B cell (primary cell): ENCODE data around the gene MRPS27. TPM values are rescaled to one million over a fixed set of nuclear protein-coding genes. Genes with fewer than 3 reads are reported as not detected.
A peak's percentile ranks its signal among the peaks of the same experiment; 100 is the strongest.

Source experiments
- ATAC-seq: fragments of 200-7000 bp; cut with Tn5 transposase; one replicate; pipeline ENCODE4 v1.10.0; 2021; ENCODE audit warnings: low read depth, mild to moderate bottlenecking, moderate number of reproducible peaks, moderate library complexity
- CTCF ChIA-PET: fragments of 350-600 bp; sonication (Branson Sonifier 250); formaldehyde crosslinking; loops from one replicate; lab custom pipeline; 2021; ENCODE audit warnings: antibody characterized with exemption, inconsistent platforms; lab: Charles Lee
- POLR2A ChIA-PET: fragments of 350-600 bp; sonication (Branson Sonifier 250); formaldehyde crosslinking; loops from one replicate; lab custom pipeline; 2021; ENCODE audit warnings: antibody characterized with exemption; lab: Charles Lee
- DNase-seq: peaks from one replicate; pipeline ENCODE4 v3.0.0; 2013
- H2AFZ ChIP-seq: 2 replicates; pipeline ENCODE4 v1.6.1; 2012; ENCODE audit warnings: mild to moderate bottlenecking, low read depth, low read length; ENCODE audit not compliant: insufficient read depth, poor library complexity, severe bottlenecking
- H3K27ac ChIP-seq, 2 donors: 1 replicate in 1 of 2; 2 replicates in 1 of 2; pipeline ENCODE4 v1.5.1; 2012 to 2013; ENCODE audit warnings: low read length in 2 of 2, mild to moderate bottlenecking in 2 of 2, moderate library complexity in 1 of 2
- H3K27me3 ChIP-seq, 4 experiments: fragments of 200-600 bp in 1 of 4; sonication (generic) in 1 of 4; replicated peaks in 1 of 4; 1 replicate in 2 of 4; 2 replicates in 2 of 4; pipeline versions ENCODE4 v1.6.1 to v1.7.0; 2013 to 2016; ENCODE audit warnings: low read length in 3 of 4, mild to moderate bottlenecking in 2 of 4, mixed read lengths in 1 of 4, moderate library complexity in 1 of 4; ENCODE audit not compliant: insufficient read depth in 4 of 4, control insufficient read depth in 3 of 4; ENCODE audit errors: control extremely low read depth in 1 of 4
- H3K36me3 ChIP-seq, 2 experiments: replicated peaks in 1 of 2; 1 replicate in 1 of 2; 2 replicates in 1 of 2; pipeline versions ENCODE4 v1.6.1 to v1.7.1; 2013; ENCODE audit warnings: low read length in 1 of 2; ENCODE audit not compliant: insufficient read depth in 2 of 2, control insufficient read depth in 1 of 2; ENCODE audit errors: control extremely low read depth in 1 of 2, extremely low read depth in 1 of 2
- H3K4me1 ChIP-seq, 2 donors: fragments of 200-600 bp in 1 of 2; sonication (generic) in 1 of 2; 1 replicate in 1 of 2; 2 replicates in 1 of 2; pipeline versions ENCODE4 v1.5.1 to v1.6.1; 2013 to 2017; ENCODE audit warnings: low read length in 2 of 2; ENCODE audit not compliant: control insufficient read depth in 2 of 2, insufficient read depth in 2 of 2
- H3K4me2 ChIP-seq: replicated peaks from 2 replicates; pipeline ENCODE3; 2012; ENCODE audit warnings: mild to moderate bottlenecking, low read depth, low read length; ENCODE audit not compliant: poor library complexity, severe bottlenecking
- H3K4me3 ChIP-seq, 5 experiments: fragments of 200-600 bp in 1 of 5; sonication (generic) in 1 of 5; 1 replicate in 3 of 5; 2 replicates in 2 of 5; pipeline versions ENCODE4 v1.5.1 to v1.7.0; 2011 to 2016; ENCODE audit warnings: low read length in 4 of 5, mild to moderate bottlenecking in 4 of 5, low read depth in 2 of 5, control low read depth in 1 of 5, moderate library complexity in 1 of 5; ENCODE audit not compliant: insufficient read depth in 1 of 5; ENCODE audit errors: control extremely low read depth in 1 of 5, extremely low read depth in 1 of 5
- H3K79me2 ChIP-seq: fragments of 200-600 bp; sonication (generic); one replicate; pipeline ENCODE4 v1.6.0; 2016; ENCODE audit warnings: low read length; ENCODE audit not compliant: control insufficient read depth, insufficient read depth
- H3K9ac ChIP-seq: fragments of 200-600 bp; sonication (generic); 2 replicates; pipeline ENCODE4 v1.6.1; 2017; ENCODE audit warnings: mild to moderate bottlenecking, low read length, moderate library complexity
- H3K9me3 ChIP-seq, 3 donors: one replicate each; pipeline versions ENCODE4 v1.6.1 to v1.7.1; 2013; ENCODE audit warnings: low read length in 2 of 3; ENCODE audit not compliant: control insufficient read depth in 2 of 3, insufficient read depth in 1 of 3; ENCODE audit errors: control extremely low read depth in 1 of 3
- H4K20me1 ChIP-seq: 2 replicates; pipeline ENCODE4 v1.6.0; 2012; ENCODE audit warnings: mild to moderate bottlenecking, low read length; ENCODE audit not compliant: insufficient read depth, control insufficient read depth, poor library complexity, severe bottlenecking
- H3K27ac Mint-ChIP-seq: one replicate; pipeline ENCODE4 v1.8.0; 2021; ENCODE audit warnings: mixed read lengths
- H3K27me3 Mint-ChIP-seq: one replicate; pipeline ENCODE4 v1.8.0; 2021; ENCODE audit warnings: mixed read lengths
- H3K4me1 Mint-ChIP-seq: one replicate; pipeline ENCODE4 v1.8.0; 2021; ENCODE audit warnings: mixed read lengths
- H3K4me3 Mint-ChIP-seq: one replicate; pipeline ENCODE4 v1.8.0; 2021; ENCODE audit warnings: mixed read lengths
- H3K9me3 Mint-ChIP-seq: one replicate; pipeline ENCODE4 v1.8.0; 2022; ENCODE audit warnings: mixed read lengths; ENCODE audit not compliant: insufficient read depth
- EZH2 ChIP-seq: IDR thresholded peaks from 2 replicates; pipeline ENCODE4 v1.6.1; 2012; ENCODE audit warnings: borderline replicate concordance, low read depth, mild to moderate bottlenecking, moderate library complexity, low read length; ENCODE audit not compliant: insufficient read depth, poor library complexity, severe bottlenecking
- whole genome bisulfite sequencing: methylation state at CpG from one replicate; pipeline ENCODE4 v1.1.5; 2013; ENCODE audit warnings: missing lambda C conversion rate; ENCODE audit not compliant: insufficient coverage; 5-methylcytosine and 5-hydroxymethylcytosine counted together
- intact Hi-C: fragments of 100-400 bp; cut with micrococcal nuclease; formaldehyde crosslinking; loops from one replicate; pipeline ENCODE4 v1.10.0; 2022
- polyA plus RNA-seq: library from polyadenylated mRNA; depleted of rRNA; stranded (reverse); fragments of >200 nt; gene quantifications from 2 replicates; pipeline ENCODE4 v1.2.3, GENCODE V29; 2012
- total RNA-seq, 2 donors: library from RNA; stranded (reverse); fragments of 120-200 nt in 1 of 2; gene quantifications; 1 replicate in 1 of 2; 2 replicates in 1 of 2; pipeline versions ENCODE4 v1.2.3 to v1.2.4, GENCODE V29; 2013 to 2022
- TF ChIP-seq, protein P1 (sequence below): fragments of 200-600 bp; IDR thresholded peaks from one replicate; pipeline ENCODE4 v1.8.0; 2022; ENCODE audit warnings: antibody characterized with exemption, mild to moderate bottlenecking

Gene MRPS27
- total and polyA plus RNA-seq, 2 donors (not counting 1 experiment from before 2014, with no cell fraction given): 33.4 to 58.3 TPM

DNA sequence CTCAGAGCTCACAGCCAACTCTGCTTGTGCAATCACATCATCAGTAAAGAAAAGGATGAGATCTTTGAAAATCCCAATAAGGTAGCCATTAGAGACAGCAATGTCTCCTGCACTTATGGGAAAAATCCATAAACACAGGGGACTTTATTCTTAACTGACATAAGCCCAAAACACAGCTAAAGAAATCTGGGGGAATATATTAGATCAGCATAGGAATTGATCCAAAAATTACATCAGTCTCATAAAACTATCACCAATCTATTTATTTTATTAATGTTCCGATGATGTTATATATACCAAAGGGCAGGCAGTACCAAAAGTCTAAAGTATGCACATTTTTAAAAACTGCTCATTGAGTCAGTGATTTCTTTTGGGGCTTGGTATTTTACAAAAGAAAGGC lies 6.9 kb downstream of the MRPS27 start:
- no peaks in the 10 kb centered on the region for H3K9me3 ChIP-seq
- ChIA-PET POLR2A (no interaction called here), CTCF (no interaction called here)
- no peak overlapping the region for H3K27ac ChIP-seq
- peaks cover 3 to 5% of the 10 kb centered on the region in 2 donors for H3K4me1 ChIP-seq
- H3K4me3 ChIP-seq: no peak overlapping the region
- WGBS: no CpG with 5 or more reads among the region's 1 CpG
- H3K27me3 ChIP-seq: no peaks in the 10 kb centered on the region
- H3K4me2 ChIP-seq: no peak overlapping the region
- no peak overlapping the region for H3K9ac ChIP-seq
- intact Hi-C loops: no loop called here
- H3K27me3 Mint-ChIP-seq: no peaks in the 10 kb centered on the region
- ATAC-seq (no peak), DNase-seq (no peak)
- peaks cover 20% of the 10 kb centered on the region for H3K4me1 Mint-ChIP-seq
- no peak overlapping the region for H2AFZ ChIP-seq
- peaks cover 41% of the 10 kb centered on the region for H3K79me2 ChIP-seq
- TF ChIP-seq, protein P1, sequence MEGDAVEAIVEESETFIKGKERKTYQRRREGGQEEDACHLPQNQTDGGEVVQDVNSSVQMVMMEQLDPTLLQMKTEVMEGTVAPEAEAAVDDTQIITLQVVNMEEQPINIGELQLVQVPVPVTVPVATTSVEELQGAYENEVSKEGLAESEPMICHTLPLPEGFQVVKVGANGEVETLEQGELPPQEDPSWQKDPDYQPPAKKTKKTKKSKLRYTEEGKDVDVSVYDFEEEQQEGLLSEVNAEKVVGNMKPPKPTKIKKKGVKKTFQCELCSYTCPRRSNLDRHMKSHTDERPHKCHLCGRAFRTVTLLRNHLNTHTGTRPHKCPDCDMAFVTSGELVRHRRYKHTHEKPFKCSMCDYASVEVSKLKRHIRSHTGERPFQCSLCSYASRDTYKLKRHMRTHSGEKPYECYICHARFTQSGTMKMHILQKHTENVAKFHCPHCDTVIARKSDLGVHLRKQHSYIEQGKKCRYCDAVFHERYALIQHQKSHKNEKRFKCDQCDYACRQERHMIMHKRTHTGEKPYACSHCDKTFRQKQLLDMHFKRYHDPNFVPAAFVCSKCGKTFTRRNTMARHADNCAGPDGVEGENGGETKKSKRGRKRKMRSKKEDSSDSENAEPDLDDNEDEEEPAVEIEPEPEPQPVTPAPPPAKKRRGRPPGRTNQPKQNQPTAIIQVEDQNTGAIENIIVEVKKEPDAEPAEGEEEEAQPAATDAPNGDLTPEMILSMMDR: no peak
- TF ChIP-seq EZH2: no peak
- H3K9me3 Mint-ChIP-seq: no peaks in the 10 kb centered on the region
- H3K36me3 ChIP-seq: peaks cover 0 to 24% of the 10 kb centered on the region in 2 experiments
- no peak overlapping the region for H3K4me3 Mint-ChIP-seq
- no peaks in the 10 kb centered on the region for H4K20me1 ChIP-seq
- H3K27ac Mint-ChIP-seq: no peak overlapping the region

DNA sequence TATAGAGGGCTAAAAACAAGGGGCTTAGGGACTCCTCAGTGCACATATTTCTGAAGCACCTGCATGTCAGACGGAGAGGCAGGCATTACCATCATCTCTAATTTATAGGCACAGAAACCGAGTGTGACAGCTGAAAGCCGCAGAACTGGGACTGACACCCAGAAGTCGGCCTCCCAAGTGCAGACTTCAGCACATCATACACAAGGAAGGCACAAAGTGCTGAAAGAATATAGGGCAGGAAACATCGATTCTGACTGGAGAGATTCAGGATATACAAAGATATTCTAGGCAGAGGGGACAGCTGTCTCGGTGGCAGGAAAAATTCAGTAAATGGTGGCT lies 11.2 kb downstream of the MRPS27 start:
- Mint-ChIP-seq H3K27ac (peak overlapping the region; percentile 99), H3K9me3 (no peaks in the 10 kb centered on the region), H3K27me3 (no peaks in the 10 kb centered on the region), H3K4me3 (peak overlapping the region; percentile 96), H3K4me1 (peaks cover 38% of the 10 kb centered on the region)
- POLR2A ChIA-PET: interaction anchor here (0.6 to 2.4 kb wide), 3 partner anchors 10 to 787 kb away, joined by 3 to 24 read pairs (median 9); partner anchors contain the start of genes MRPS27 and PTCD2
- Histone ChIP-seq H3K79me2 (peaks cover 21% of the 10 kb centered on the region), H2AFZ (peak overlapping the region; percentile 92), H3K4me2 (peak overlapping the region; percentile 79), H3K4me1 (peaks cover 12 to 27% of the 10 kb centered on the region in 2 donors), H3K27ac (peak overlapping the region; percentile 57 to 96), H3K9ac (peak overlapping the region; percentile 12), H3K9me3 (no peaks in the 10 kb centered on the region), H3K27me3 (no peaks in the 10 kb centered on the region), H4K20me1 (no peaks in the 10 kb centered on the region), H3K4me3 (peak overlapping the region in 3 of 5 experiments; percentile 30 to 88 (median 86)), H3K36me3 (peaks cover 0 to 24% of the 10 kb centered on the region in 2 experiments)
- CTCF ChIA-PET: interaction anchor here (0.7 to 5.6 kb wide), 19 partner anchors 11 to 605 kb away, joined by 3 to 63 read pairs (median 6); partner anchors contain the start of genes MRPS27 and PTCD2
- 86% methylated on average over 1 of the region's 6 CpGs for WGBS
- intact Hi-C loops: loop anchor here (1.0 to 10.0 kb wide), 8 partner anchors 11 to 854 kb away; partner anchors contain the start of genes BDP1, MCCC2, MRPS27 and PTCD2
- no peak for DNase-seq
- no peak for ATAC-seq
- TF ChIP-seq, protein P1: no peak
- TF ChIP-seq EZH2: no peak
